HG02763 (cell line): Measurements from ENCODE around the gene POLR3C.
A peak's percentile ranks its signal among the peaks of the same experiment; 100 is the strongest.
"Not testable (repeated sequence)": the region's sequence is repeated elsewhere in the genome, so short reads cannot be mapped to it uniquely, and the experiment has no call there.

Experiments
- ATAC-seq: cut with Tn5 transposase; IDR thresholded peaks from one replicate; pipeline ENCODE4 v1.9.1; 2021; ENCODE audit warnings: mild to moderate bottlenecking, moderate library complexity; ENCODE audit not compliant: unreplicated experiment

Gene POLR3C

GRCh38 chr1:145818095-145818494 is 5.9 kb upstream of the POLR3C start:
- not testable (repeated sequence) for ATAC-seq

- not testable (repeated sequence) for ATAC-seq
These were observed 1.1 kb upstream of the POLR3C start for GRCh38 chr1:145822779-145823331.

- ATAC-seq, result no peak
These were observed 471 bp downstream of the POLR3C start for GRCh38 chr1:145824499-145824842.

- no peak for ATAC-seq
These were observed 2.0 kb downstream of the POLR3C start for GRCh38 chr1:145826030-145826429.

- no peak for ATAC-seq
These were observed 4.0 kb downstream of the POLR3C start for GRCh38 chr1:145827966-145828365.

- no peak for ATAC-seq
These were observed 4.5 kb downstream of the POLR3C start for GRCh38 chr1:145828367-145829026.

GRCh38 chr1:145830810-145831209 is 6.8 kb downstream of the POLR3C start:
- ATAC-seq, result not testable (repeated sequence)

- no peak for ATAC-seq
These were observed 13.7 kb downstream of the POLR3C start for GRCh38 chr1:145837656-145838055.

GRCh38 chr1:145843031-145843430 is 19.0 kb downstream of the POLR3C start:
- ATAC-seq, result no peak

- ATAC-seq, result peak; percentile 56
These were observed 21.1 kb downstream of the POLR3C start for GRCh38 chr1:145845144-145845513.

GRCh38 chr1:145845514-145846161 is 21.6 kb downstream of the POLR3C start, which contains the start of gene NUDT17:
TSS of gene NUDT17 (plus strand) at chr1:145845630. CDS start at chr1:145845641, 11 bp downstream.
- ATAC-seq, result peak; percentile 68

- no peak for ATAC-seq
These were observed 22.2 kb downstream of the POLR3C start for GRCh38 chr1:145846201-145846612.

GRCh38 chr1:145847827-145848226 is 23.8 kb downstream of the POLR3C start:
- ATAC-seq, result no peak

GRCh38 chr1:145849356-145850160 is 25.6 kb downstream of the POLR3C start:
- no peak for ATAC-seq

GRCh38 chr1:145855426-145855948 is 31.5 kb downstream of the POLR3C start:
- no peak for ATAC-seq

- ATAC-seq, result no peak
These were observed 33.2 kb downstream of the POLR3C start for GRCh38 chr1:145857170-145857569.

GRCh38 chr1:145858238-145858900 is 34.4 kb downstream of the POLR3C start:
- no peak for ATAC-seq

- ATAC-seq, result peak; percentile 87
These were observed 35.0 kb downstream of the POLR3C start, which contains the start of gene PIAS3 for GRCh38 chr1:145858901-145859490. TSS of gene PIAS3 (minus strand) at chr1:145859081. CDS start at chr1:145858990, 91 bp downstream.

- ATAC-seq, result peak; percentile 61
These were observed 35.6 kb downstream of the POLR3C start for GRCh38 chr1:145859491-145860023.
